Panc1 (cell line): ENCODE results near the gene TGM6. TPM values are rescaled to one million over a fixed set of nuclear protein-coding genes. Genes with fewer than 3 reads are reported as not detected.

Source experiments
- ATAC-seq: fragments of 200-7000 bp; cut with Tn5 transposase; 2 replicates; pipeline ENCODE4 v1.9.1; 2020; ENCODE audit warnings: mild to moderate bottlenecking, moderate library complexity
- BruUV-seq: library from RNA; stranded (reverse); fragments of 400-500 nt; replicated peaks from 2 replicates; lab custom pipeline; 2021; lab: Mats Ljungman, UMichigan
- CTCF ChIA-PET: fragments of 300-600 bp; sonication (Branson Sonifier 250); formaldehyde crosslinking; loops from one replicate; lab custom pipeline; 2022; ENCODE audit warnings: antibody characterized with exemption; lab: Charles Lee
- POLR2A ChIA-PET: fragments of 300-600 bp; sonication (Branson Sonifier 250); formaldehyde crosslinking; loops from one replicate; lab custom pipeline; 2022; ENCODE audit warnings: antibody characterized with exemption; lab: Charles Lee
- DNase-seq: peaks from one replicate; pipeline ENCODE4 v3.0.0-alpha.2; 2010; ENCODE audit warnings: low read depth, low spot score
- H3K27ac ChIP-seq: 2 replicates; pipeline ENCODE4 v1.5.1; 2011; ENCODE audit warnings: mild to moderate bottlenecking, low read length, inconsistent platforms
- H3K27me3 ChIP-seq: fragments of 200-500 bp; sonication (Bioruptor generic); 2 replicates; pipeline ENCODE4 v1.6.0; 2014; ENCODE audit warnings: low read length, inconsistent platforms; ENCODE audit not compliant: control insufficient read depth, insufficient read depth
- H3K36me3 ChIP-seq: fragments of 200-500 bp; sonication (Bioruptor generic); 2 replicates; pipeline ENCODE4 v1.5.1; 2014; ENCODE audit warnings: inconsistent platforms, mild to moderate bottlenecking, low read length, moderate library complexity; ENCODE audit not compliant: control insufficient read depth, insufficient read depth
- H3K4me1 ChIP-seq: 2 replicates; pipeline ENCODE4 v1.5.1; 2011; ENCODE audit warnings: inconsistent platforms, mild to moderate bottlenecking, low read length, moderate library complexity; ENCODE audit not compliant: control insufficient read depth, insufficient read depth
- H3K4me3 ChIP-seq, 2 experiments: 2 replicates each; pipeline ENCODE4 v1.5.1; 2011 to 2012; ENCODE audit warnings: low read depth in 2 of 2, low read length in 2 of 2, mild to moderate bottlenecking in 2 of 2, inconsistent platforms in 1 of 2, moderate library complexity in 1 of 2
- H3K9me3 ChIP-seq: fragments of 200-500 bp; sonication (Bioruptor generic); 2 replicates; pipeline ENCODE4 v1.5.1; 2014; ENCODE audit warnings: low read depth, mild to moderate bottlenecking, inconsistent platforms, low read length, moderate library complexity; ENCODE audit not compliant: control insufficient read depth, insufficient read depth
- POLR2AphosphoS5 ChIP-seq: IDR thresholded peaks from 2 replicates; pipeline ENCODE4 v1.6.1; 2012; ENCODE audit warnings: mild to moderate bottlenecking, low read depth, low read length, moderate library complexity
- SIN3A ChIP-seq: IDR thresholded peaks from 2 replicates; pipeline ENCODE4 v1.6.1; 2012; ENCODE audit warnings: low read depth, mild to moderate bottlenecking, low read length, moderate library complexity, borderline replicate concordance; ENCODE audit not compliant: insufficient read depth
- TCF7L2 ChIP-seq: IDR thresholded peaks from 2 replicates; pipeline ENCODE4 v1.6.1; 2011; ENCODE audit warnings: mild to moderate bottlenecking, low read depth, low read length, inconsistent platforms
- in situ Hi-C: cut with HindIII; loops from 2 replicates; pipeline ENCODE4 v1.10.0; 2016; ENCODE audit warnings: low sequenced_read_pairs, low pct_unique_long_range_greater_than_20kb
- intact Hi-C: fragments of 100-400 bp; cut with micrococcal nuclease; formaldehyde crosslinking; loops from one replicate; pipeline ENCODE4 v1.10.0; 2022; ENCODE audit not compliant: unreplicated experiment
- total RNA-seq: library from RNA; stranded (reverse); gene quantifications from one replicate; pipeline ENCODE4 v1.2.1, GENCODE V29; 2021; ENCODE audit not compliant: unreplicated experiment
- TF ChIP-seq, protein P1 (sequence below): fragments of 450-650 bp; IDR thresholded peaks from 2 replicates; pipeline ENCODE4 v1.5.1; 2017; ENCODE audit warnings: mild to moderate bottlenecking
- TF ChIP-seq, protein P2 (sequence below), 2 experiments: IDR thresholded peaks; 2 replicates each; pipeline ENCODE4 v1.6.1; 2011 to 2012; ENCODE audit warnings: low read depth in 2 of 2, control low read depth in 1 of 2, low read length in 1 of 2, mild to moderate bottlenecking in 1 of 2, moderate library complexity in 1 of 2; ENCODE audit not compliant: insufficient read depth in 1 of 2

TGM6 gene
- total RNA-seq, 1 experiment from 2014 or later = not detected

DNA sequence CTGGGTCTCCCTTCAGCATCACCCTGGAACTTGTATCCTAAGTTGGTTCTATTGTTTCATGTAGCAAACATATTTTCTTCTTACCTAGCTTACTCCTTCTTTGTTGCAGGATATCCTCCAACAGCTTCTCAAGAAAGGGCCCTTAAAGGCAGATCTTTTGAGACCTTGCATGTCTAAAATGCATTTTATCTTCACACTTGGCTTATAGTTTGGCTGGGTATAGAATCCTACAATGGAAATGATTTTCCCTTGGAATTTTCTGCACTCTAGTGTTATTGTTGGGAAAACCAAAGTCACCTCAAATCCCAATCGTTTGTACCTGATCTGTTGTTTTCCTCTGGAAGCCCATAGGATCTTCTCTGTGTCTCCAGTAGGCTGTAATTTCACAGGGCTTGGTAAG is 12.1 kb upstream of the TGM6 start:
- Histone ChIP-seq H3K4me3 (no peak overlapping the region), H3K4me1 (no peaks in the 10 kb centered on the region), H3K27ac (no peak overlapping the region), H3K27me3 (peaks cover 2% of the 10 kb centered on the region), H3K9me3 (no peaks in the 10 kb centered on the region), H3K36me3 (no peaks in the 10 kb centered on the region)
- no peak for TF ChIP-seq SIN3A
- TF ChIP-seq TCF7L2 = no peak
- TF ChIP-seq, protein P1, sequence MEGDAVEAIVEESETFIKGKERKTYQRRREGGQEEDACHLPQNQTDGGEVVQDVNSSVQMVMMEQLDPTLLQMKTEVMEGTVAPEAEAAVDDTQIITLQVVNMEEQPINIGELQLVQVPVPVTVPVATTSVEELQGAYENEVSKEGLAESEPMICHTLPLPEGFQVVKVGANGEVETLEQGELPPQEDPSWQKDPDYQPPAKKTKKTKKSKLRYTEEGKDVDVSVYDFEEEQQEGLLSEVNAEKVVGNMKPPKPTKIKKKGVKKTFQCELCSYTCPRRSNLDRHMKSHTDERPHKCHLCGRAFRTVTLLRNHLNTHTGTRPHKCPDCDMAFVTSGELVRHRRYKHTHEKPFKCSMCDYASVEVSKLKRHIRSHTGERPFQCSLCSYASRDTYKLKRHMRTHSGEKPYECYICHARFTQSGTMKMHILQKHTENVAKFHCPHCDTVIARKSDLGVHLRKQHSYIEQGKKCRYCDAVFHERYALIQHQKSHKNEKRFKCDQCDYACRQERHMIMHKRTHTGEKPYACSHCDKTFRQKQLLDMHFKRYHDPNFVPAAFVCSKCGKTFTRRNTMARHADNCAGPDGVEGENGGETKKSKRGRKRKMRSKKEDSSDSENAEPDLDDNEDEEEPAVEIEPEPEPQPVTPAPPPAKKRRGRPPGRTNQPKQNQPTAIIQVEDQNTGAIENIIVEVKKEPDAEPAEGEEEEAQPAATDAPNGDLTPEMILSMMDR = no peak
- TF ChIP-seq, protein P2, sequence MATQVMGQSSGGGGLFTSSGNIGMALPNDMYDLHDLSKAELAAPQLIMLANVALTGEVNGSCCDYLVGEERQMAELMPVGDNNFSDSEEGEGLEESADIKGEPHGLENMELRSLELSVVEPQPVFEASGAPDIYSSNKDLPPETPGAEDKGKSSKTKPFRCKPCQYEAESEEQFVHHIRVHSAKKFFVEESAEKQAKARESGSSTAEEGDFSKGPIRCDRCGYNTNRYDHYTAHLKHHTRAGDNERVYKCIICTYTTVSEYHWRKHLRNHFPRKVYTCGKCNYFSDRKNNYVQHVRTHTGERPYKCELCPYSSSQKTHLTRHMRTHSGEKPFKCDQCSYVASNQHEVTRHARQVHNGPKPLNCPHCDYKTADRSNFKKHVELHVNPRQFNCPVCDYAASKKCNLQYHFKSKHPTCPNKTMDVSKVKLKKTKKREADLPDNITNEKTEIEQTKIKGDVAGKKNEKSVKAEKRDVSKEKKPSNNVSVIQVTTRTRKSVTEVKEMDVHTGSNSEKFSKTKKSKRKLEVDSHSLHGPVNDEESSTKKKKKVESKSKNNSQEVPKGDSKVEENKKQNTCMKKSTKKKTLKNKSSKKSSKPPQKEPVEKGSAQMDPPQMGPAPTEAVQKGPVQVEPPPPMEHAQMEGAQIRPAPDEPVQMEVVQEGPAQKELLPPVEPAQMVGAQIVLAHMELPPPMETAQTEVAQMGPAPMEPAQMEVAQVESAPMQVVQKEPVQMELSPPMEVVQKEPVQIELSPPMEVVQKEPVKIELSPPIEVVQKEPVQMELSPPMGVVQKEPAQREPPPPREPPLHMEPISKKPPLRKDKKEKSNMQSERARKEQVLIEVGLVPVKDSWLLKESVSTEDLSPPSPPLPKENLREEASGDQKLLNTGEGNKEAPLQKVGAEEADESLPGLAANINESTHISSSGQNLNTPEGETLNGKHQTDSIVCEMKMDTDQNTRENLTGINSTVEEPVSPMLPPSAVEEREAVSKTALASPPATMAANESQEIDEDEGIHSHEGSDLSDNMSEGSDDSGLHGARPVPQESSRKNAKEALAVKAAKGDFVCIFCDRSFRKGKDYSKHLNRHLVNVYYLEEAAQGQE (IDR thresholded peaks at IDR 0.05; ENCODE audit: insufficient read depth in 1 of 2, low read depth in 2 of 2, low read length in 1 of 2) = no peak
- no peak for TF ChIP-seq POLR2AphosphoS5
- CTCF ChIA-PET = no interaction called here
- POLR2A ChIA-PET = no interaction called here
- in situ Hi-C loops = no loop called here
- BruUV-seq = no TSS peak
- ATAC-seq = no peak
- DNase-seq = no peak
- intact Hi-C loops = no loop called here

DNA sequence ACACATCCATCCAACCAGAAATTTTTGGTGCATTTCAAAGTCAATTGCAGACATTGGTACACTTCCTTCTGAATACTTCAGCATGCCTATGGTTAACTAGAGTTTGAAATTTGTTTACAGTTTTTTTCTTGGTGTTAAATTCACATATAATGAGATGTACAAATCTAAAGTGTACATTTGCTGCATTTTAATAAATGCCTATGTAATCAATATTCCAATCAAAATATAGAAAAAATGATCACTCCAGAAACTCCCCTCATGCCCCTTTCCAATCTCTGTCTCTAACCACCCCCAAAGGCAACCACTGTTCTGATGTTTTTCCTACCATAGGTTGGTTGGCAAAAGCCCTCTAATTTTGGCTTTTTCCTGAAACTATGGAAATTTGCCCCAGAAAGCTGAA is 7.6 kb upstream of the TGM6 start:
- TF ChIP-seq SIN3A (no peak), POLR2AphosphoS5 (no peak), TCF7L2 (no peak)
- TF ChIP-seq, protein P2 (IDR thresholded peaks at IDR 0.05; ENCODE audit: insufficient read depth in 1 of 2, low read depth in 2 of 2, low read length in 1 of 2) = no peak
- TF ChIP-seq, protein P1 = no peak
- no peaks in the 10 kb centered on the region for H3K36me3 ChIP-seq
- H3K4me1 ChIP-seq = no peaks in the 10 kb centered on the region
- in situ Hi-C loops (no loop called here), intact Hi-C loops (no loop called here)
- ATAC-seq (no peak), DNase-seq (no peak)
- BruUV-seq = no TSS peak
- no peak overlapping the region for H3K27ac ChIP-seq
- no peak overlapping the region for H3K4me3 ChIP-seq
- ChIA-PET CTCF (no interaction called here), POLR2A (no interaction called here)
- H3K27me3 ChIP-seq = peaks cover 5% of the 10 kb centered on the region
- H3K9me3 ChIP-seq = no peaks in the 10 kb centered on the region
